IPS-11a (cell line): ENCODE data around the gene ASB7.

Experiments
- H3K4me3 ChIP-seq: one replicate; pipeline ENCODE4 v1.5.1; 2013; ENCODE audit warnings: low read depth, low read length, control low read depth

ASB7 gene

GRCh38 chr15:100596792-100597191, 5.6 kb upstream of the ASB7 start:
- no peak overlapping the region for H3K4me3 ChIP-seq

GRCh38 chr15:100597862-100598261, 4.5 kb upstream of the ASB7 start:
- H3K4me3 ChIP-seq, result no peak overlapping the region

- H3K4me3 ChIP-seq, result no peak overlapping the region
These were observed 3.7 kb upstream of the ASB7 start for GRCh38 chr15:100598655-100599054.

- peak overlapping the region; percentile 93 for H3K4me3 ChIP-seq
These were observed 1.2 kb upstream of the ASB7 start for GRCh38 chr15:100601163-100601562.

GRCh38 chr15:100601617-100602063, 749 bp upstream of the ASB7 start:
- peak overlapping the region; percentile 93 for H3K4me3 ChIP-seq

GRCh38 chr15:100602823-100603393, 519 bp downstream of the ASB7 start:
- H3K4me3 ChIP-seq, result peak overlapping the region; percentile 93

- H3K4me3 ChIP-seq, result no peak overlapping the region
These were observed 10.2 kb downstream of the ASB7 start for GRCh38 chr15:100612539-100612938.

GRCh38 chr15:100613208-100613607, 10.8 kb downstream of the ASB7 start:
- H3K4me3 ChIP-seq, result no peak overlapping the region

GRCh38 chr15:100614336-100614735, 11.9 kb downstream of the ASB7 start:
- no peak overlapping the region for H3K4me3 ChIP-seq

GRCh38 chr15:100614918-100615317, 12.5 kb downstream of the ASB7 start:
- no peak overlapping the region for H3K4me3 ChIP-seq

- H3K4me3 ChIP-seq, result no peak overlapping the region
These were observed 13.4 kb downstream of the ASB7 start for GRCh38 chr15:100615801-100616200.

- H3K4me3 ChIP-seq, result no peak overlapping the region
These were observed 14.3 kb downstream of the ASB7 start for GRCh38 chr15:100616700-100617099.

GRCh38 chr15:100623301-100623700, 20.9 kb downstream of the ASB7 start:
- H3K4me3 ChIP-seq, result no peak overlapping the region

- no peak overlapping the region for H3K4me3 ChIP-seq
These were observed 25.5 kb downstream of the ASB7 start for GRCh38 chr15:100627789-100628395.

- no peak overlapping the region for H3K4me3 ChIP-seq
These were observed 26.4 kb downstream of the ASB7 start for GRCh38 chr15:100628746-100629145.

- H3K4me3 ChIP-seq, result no peak overlapping the region
These were observed 29.4 kb downstream of the ASB7 start for GRCh38 chr15:100631831-100632230.

- no peak overlapping the region for H3K4me3 ChIP-seq
These were observed 31.3 kb downstream of the ASB7 start for GRCh38 chr15:100633763-100634075.

GRCh38 chr15:100635406-100636071, 33.1 kb downstream of the ASB7 start:
- no peak overlapping the region for H3K4me3 ChIP-seq

GRCh38 chr15:100638177-100638730, 35.9 kb downstream of the ASB7 start:
- H3K4me3 ChIP-seq, result no peak overlapping the region

- H3K4me3 ChIP-seq, result no peak overlapping the region
These were observed 40.0 kb downstream of the ASB7 start for GRCh38 chr15:100642213-100642949.

GRCh38 chr15:100642950-100643338, 40.6 kb downstream of the ASB7 start:
- no peak overlapping the region for H3K4me3 ChIP-seq

GRCh38 chr15:100645671-100646070, 43.3 kb downstream of the ASB7 start:
- H3K4me3 ChIP-seq, result no peak overlapping the region
